Mucosa of descending colon (tissue), 3 donors: Measurements from ENCODE around the gene ST6GAL1. TPM values are rescaled to one million over a fixed set of nuclear protein-coding genes. Genes with fewer than 3 reads are reported as not detected.
"Not testable (repeated sequence)": the region's sequence is repeated elsewhere in the genome, so short reads cannot be mapped to it uniquely, and the experiment has no call there.

Experiments used
- ATAC-seq: fragments of 200-7000 bp; cut with Tn5 transposase; one replicate; pipeline ENCODE4 v1.9.1; 2020; ENCODE audit warnings: mild to moderate bottlenecking, moderate library complexity
- DNase-seq, 3 donors: peaks; one replicate each; pipeline ENCODE4 v3.0.0-alpha.2; 2020
- H3K36me3 ChIP-seq: fragments of 200-600 bp; one replicate; pipeline ENCODE4 v1.8.0; 2021; ENCODE audit warnings: low read depth, mild to moderate bottlenecking
- H3K4me1 ChIP-seq: fragments of 200-600 bp; one replicate; pipeline ENCODE4 v1.8.0; 2021; ENCODE audit warnings: low read depth, mild to moderate bottlenecking
- H3K4me3 ChIP-seq: fragments of 200-600 bp; one replicate; pipeline ENCODE4 v1.8.0; 2021; ENCODE audit warnings: mild to moderate bottlenecking
- H3K9me3 ChIP-seq: fragments of 200-600 bp; one replicate; pipeline ENCODE4 v1.8.0; 2021; ENCODE audit warnings: mild to moderate bottlenecking
- intact Hi-C, 2 donors: fragments of 100-400 bp; cut with DNase I in 1 of 2; cut with micrococcal nuclease in 1 of 2; formaldehyde crosslinking; loops; one replicate each; pipeline versions ENCODE4 v1.11.0 to v1.11.1; 2022; cut with DNase I, micrococcal nuclease
- total RNA-seq, 3 donors: library from RNA; stranded (reverse); fragmentation: NEBNext Ultra II Directional in 2 of 3; extraction: Animal tissue kit (Norgen Biotek cat#: 25700) in 2 of 3; gene quantifications; one replicate each; pipeline versions ENCODE4 v1.2.1 to v1.2.4, GENCODE V29; 2021 to 2023
- TF ChIP-seq, protein P1 (sequence below): fragments of 200-600 bp; IDR thresholded peaks from one replicate; pipeline ENCODE4 v1.8.0; 2022; ENCODE audit warnings: antibody characterized with exemption, mild to moderate bottlenecking
- donor health status: DM: no; HTN: no; CAD: no; lungs with moderate emphysema.
- donor health status: DM: no; HTN: no; CAD: no.
- donor health status: DM: no; HTN: yes; CAD: no.

The ST6GAL1 gene
- total RNA-seq, 3 donors from 2014 or later: 23.5 to 58.9 (median 53.6) TPM

DNA sequence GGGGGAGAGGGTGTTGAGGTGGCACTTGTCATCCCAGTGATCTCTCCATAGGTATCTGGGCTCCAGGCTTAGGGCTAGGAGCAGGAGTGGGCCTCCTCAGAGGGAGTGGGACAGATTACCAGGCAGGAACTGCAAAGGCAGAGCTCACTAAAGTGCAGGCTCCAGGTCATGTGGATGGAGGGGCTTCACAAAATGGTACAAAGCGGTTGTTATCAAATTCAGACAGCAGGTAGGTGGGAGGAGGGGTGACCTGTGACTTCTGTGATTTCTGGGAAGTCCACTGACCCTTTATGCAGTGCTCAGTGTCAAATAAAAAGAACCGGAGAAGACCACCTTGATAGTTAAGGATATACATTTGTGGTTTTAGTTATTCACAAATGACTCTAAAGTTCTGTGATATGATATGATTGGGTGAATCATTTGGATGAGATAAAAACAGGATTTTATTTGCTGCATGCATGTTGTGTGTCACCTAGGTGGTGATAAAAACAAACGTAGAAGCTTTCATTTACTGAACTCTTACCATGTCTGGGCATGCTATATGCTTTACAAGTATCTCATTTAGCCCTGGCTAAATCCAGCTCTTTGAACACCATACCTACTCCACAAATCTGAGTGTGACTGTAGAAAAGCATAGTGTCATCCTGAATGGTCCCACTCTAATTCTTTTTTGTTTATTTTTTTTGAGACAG is 20.2 kb downstream of the ST6GAL1 start:
- Histone ChIP-seq H3K4me3 (no peak overlapping the region), H3K36me3 (no peaks in the 10 kb centered on the region), H3K9me3 (no peaks in the 10 kb centered on the region), H3K4me1 (no peaks in the 10 kb centered on the region)
- DNase-seq: no peak
- intact Hi-C loops: no loop called here
- ATAC-seq: no peak
- TF ChIP-seq, protein P1, sequence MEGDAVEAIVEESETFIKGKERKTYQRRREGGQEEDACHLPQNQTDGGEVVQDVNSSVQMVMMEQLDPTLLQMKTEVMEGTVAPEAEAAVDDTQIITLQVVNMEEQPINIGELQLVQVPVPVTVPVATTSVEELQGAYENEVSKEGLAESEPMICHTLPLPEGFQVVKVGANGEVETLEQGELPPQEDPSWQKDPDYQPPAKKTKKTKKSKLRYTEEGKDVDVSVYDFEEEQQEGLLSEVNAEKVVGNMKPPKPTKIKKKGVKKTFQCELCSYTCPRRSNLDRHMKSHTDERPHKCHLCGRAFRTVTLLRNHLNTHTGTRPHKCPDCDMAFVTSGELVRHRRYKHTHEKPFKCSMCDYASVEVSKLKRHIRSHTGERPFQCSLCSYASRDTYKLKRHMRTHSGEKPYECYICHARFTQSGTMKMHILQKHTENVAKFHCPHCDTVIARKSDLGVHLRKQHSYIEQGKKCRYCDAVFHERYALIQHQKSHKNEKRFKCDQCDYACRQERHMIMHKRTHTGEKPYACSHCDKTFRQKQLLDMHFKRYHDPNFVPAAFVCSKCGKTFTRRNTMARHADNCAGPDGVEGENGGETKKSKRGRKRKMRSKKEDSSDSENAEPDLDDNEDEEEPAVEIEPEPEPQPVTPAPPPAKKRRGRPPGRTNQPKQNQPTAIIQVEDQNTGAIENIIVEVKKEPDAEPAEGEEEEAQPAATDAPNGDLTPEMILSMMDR: no peak

GRCh38 chr3:186951640-186952552 is 21.6 kb downstream of the ST6GAL1 start:
- DNase-seq (no peak), ATAC-seq (no peak)
- Histone ChIP-seq H3K4me1 (no peaks in the 10 kb centered on the region), H3K36me3 (no peaks in the 10 kb centered on the region), H3K9me3 (no peaks in the 10 kb centered on the region), H3K4me3 (no peak overlapping the region)
- TF ChIP-seq, protein P1: no peak
- intact Hi-C loops: no loop called here

GRCh38 chr3:186953011-186953487 is 22.7 kb downstream of the ST6GAL1 start:
- DNase-seq (no peak), ATAC-seq (peak; percentile 47)
- Histone ChIP-seq H3K36me3 (no peaks in the 10 kb centered on the region), H3K9me3 (no peaks in the 10 kb centered on the region), H3K4me3 (no peak overlapping the region), H3K4me1 (no peaks in the 10 kb centered on the region)
- TF ChIP-seq, protein P1: no peak
- intact Hi-C loops: no loop called here

GRCh38 chr3:186953992-186954699 is 23.8 kb downstream of the ST6GAL1 start:
- H3K4me1 ChIP-seq, intact Hi-C loops, ATAC-seq: not testable (repeated sequence)

GRCh38 chr3:186955898-186956696 is 25.8 kb downstream of the ST6GAL1 start:
- no peak for DNase-seq
- H3K9me3 ChIP-seq: no peaks in the 10 kb centered on the region
- intact Hi-C loops: no loop called here
- H3K36me3 ChIP-seq: no peaks in the 10 kb centered on the region
- TF ChIP-seq, protein P1: no peak
- H3K4me1 ChIP-seq: no peaks in the 10 kb centered on the region
- no peak overlapping the region for H3K4me3 ChIP-seq
- ATAC-seq: no peak

More at GRCh38 chr3:186953992-186954699, 23.8 kb downstream of the ST6GAL1 start:
- not testable (repeated sequence) for H3K36me3 ChIP-seq, DNase-seq, H3K9me3 ChIP-seq, H3K4me3 ChIP-seq
